ENCODE results near the gene PRKN. TPM values are rescaled to one million over a fixed set of nuclear protein-coding genes. Genes with fewer than 3 reads are reported as not detected.

The PRKN gene
- total RNA-seq, 1 experiment from 2014 or later: not detected

GRCh38 chr6:162675503-162675902 lies 52.1 kb downstream of the PRKN start:
- DNase-seq (ENCODE audit: low read depth): no peak

GRCh38 chr6:162674452-162674851 lies 53.1 kb downstream of the PRKN start:
- no peak for DNase-seq (ENCODE audit: low read depth)

DNA sequence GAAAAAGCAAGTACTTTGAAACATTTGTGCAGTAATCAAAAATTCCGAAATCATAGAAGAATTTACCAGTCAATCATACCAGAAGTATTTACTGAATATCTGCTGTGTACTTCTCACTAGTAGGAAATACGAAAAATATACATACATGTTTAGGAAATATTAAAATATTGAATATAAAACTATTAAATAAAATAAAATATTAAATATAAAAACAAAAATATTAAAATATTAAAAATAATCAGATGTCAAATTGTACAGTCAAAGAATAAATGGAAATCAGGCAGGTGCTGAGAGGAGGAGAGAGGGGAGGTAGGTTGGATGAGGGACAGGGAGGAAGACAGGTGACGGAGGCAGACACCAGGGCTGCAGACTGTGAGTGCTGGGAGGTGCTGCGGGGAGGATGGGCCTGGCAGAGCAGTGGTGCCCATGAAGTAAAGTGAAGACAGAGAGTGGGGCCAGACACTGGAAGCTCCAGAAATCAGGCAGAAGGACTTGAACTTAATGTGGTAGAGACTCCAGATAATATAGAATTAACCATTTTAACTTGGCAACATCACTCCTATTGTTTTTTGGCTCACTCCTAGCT lies 55.9 kb downstream of the PRKN start:
- DNase-seq (ENCODE audit: low read depth): no peak

DNA sequence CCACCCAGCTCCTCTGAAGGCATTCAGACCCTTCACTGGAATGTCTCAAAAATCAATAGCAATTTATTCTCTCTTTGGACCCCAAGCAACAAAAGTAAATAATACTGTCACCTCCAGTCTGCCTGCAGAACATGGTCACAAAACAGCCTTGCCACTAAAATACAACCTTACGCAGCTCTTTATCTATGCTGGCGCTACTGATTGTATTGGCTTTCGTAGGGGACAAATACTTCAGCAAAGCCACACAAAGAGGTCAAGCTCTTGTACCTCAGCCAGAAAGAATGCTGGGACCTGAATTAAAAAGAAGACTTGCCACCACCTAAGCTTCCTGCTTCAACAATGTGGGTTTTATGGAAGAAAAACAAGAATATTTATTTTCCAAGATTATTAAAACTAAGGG lies 57.2 kb downstream of the PRKN start:
- no peak for DNase-seq (ENCODE audit: low read depth)

- DNase-seq (ENCODE audit: low read depth): no peak
Measured at GRCh38 chr6:162666246-162666645, 61.3 kb downstream of the PRKN start.

DNA sequence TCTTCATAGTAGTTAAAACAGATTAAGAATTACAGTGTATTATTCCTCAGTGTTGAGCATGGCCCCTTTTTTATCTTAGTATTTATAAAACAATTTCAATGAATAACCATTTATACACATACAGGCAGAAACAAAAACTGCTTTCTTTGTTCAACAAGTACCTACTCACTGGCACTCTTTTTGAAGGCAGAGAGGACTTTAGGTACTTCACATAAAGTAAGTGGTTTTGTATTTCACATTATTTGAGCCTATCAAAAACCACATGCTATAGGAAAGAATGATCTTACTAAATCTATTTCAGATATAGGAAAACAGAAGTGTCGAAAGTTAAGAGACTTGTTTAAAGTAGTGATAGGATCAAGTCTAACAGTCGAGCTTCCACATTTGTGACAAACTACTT lies 73.8 kb downstream of the PRKN start:
- DNase-seq (ENCODE audit: low read depth): no peak

GRCh38 chr6:162651505-162651904 lies 76.1 kb downstream of the PRKN start:
- no peak for DNase-seq (ENCODE audit: low read depth)

DNA sequence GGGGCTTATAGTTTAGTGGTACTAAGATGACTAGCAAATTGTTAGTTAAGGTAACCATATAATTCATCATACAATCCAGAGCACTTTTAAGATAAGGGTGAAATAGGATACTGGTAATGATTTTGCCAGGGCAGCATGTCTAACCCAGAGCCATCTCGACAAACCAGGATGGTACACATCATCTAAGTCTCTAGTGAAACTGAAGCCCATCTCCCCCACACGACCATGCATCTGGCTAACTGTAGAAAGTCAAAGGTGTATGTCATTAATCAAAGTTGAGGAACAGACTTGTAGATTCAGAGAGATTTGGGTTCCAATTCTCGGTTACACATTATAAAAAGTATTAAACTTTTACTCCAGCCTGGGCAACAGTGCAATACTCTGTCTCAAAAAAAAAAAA lies 78.3 kb downstream of the PRKN start:
- no peak for DNase-seq (ENCODE audit: low read depth)

DNA sequence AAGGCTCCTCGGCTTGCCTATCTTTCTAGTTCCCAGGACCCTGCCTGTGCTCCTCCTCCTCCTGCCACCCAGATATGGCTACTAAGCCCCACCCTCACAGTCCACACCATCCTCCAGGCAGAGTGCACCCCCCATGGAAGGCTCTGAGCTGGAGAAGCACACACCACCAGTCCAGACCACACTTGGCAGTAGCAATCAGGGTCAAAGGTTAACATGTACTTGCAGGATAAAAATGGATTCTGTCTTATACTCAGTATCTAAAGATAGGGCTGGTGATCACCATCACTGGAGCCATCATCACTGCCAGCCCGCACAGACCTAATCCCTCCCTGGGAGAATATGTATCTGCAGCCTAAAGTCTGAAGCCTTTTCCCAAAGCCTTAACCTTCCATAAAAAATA lies 83.4 kb downstream of the PRKN start:
- DNase-seq (ENCODE audit: low read depth): no peak

DNA sequence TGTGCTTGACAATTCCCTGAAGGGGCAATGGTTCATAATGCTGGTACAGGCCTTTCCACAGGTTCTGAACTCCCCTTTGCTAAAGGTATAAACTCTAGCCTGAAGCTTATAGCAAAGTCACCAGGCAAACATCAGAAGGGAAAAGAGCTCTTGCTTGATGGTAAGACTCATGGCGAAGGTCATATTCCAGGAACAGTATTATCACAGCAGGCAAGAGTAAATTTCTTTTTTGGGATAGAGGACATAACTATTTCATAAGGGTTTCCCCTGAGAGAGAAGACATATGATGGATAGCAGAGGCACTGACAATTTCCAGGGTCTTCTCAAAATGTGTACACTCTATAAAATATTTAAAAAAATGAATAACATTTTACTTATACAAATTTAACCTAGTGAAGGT lies 86.8 kb downstream of the PRKN start:
- DNase-seq (ENCODE audit: low read depth): no peak

- no peak for DNase-seq (ENCODE audit: low read depth)
Measured at GRCh38 chr6:162639951-162640350, 87.6 kb downstream of the PRKN start.

DNA sequence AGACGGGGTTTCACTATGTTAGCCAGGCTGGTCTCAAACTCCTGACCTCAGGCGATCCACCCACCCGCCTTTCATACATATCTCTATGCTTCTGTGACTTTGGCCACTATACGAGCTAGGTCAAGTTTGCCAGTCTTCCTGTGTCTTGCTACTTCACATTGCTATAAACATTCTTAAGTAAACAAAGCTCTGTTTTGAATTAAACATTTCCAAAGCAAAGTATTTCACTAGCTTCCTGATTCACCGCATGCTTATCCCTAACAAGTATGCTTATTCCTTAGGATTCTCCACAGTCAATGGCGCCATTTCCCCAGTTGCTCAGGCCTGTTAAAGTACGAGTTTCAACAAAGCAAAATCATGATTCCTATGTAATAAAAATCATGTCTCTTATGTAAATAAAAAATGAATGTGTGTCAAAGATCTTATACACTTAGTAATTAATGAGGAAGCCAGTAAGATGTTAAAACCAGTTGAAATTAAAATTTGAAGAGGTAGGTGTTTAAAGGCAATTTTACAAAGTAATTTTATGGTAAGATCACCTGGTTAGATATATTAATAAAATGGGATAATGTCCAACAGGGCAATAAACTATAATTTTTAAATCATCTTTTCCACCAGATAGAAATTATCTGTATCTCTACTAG lies 88.5 kb downstream of the PRKN start:
- no peak for DNase-seq (ENCODE audit: low read depth)

DNA sequence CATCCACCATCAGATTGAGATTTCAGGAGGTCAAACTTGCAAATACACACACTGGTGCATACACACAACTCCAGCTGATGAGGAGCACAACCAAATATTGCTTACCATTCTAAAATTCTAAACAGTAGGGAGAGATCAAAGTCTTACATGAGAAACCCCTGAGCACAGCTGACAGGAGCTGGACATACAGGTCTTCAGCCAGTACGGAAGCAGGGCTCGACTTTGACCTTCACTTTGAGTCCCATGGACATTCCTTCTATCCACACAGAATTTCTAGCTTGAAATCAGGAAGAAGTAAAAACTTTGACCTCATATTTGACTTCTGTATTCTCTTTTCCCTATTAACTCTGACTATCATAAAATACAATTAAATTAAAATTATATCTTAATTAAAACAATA lies 90.2 kb downstream of the PRKN start:
- DNase-seq (ENCODE audit: low read depth): no peak

DNA sequence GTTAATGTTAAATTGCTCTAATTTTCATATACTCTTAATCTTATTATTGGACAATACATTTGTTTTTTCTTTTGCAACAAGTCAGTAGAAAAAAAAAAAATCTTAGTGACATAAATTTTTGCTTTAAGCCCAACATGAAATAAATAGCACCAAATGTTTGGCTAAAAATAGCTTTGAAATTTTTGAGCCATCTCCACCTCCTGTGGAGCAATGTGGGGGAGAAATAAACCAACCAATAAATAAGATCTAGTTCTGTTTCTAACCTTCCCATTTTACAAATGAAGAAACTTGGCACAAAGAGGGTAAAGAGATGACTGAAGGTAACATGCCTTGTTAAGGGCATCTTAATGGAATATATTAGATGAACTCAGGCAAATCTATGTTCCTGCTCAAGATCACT lies 91.4 kb downstream of the PRKN start:
- no peak for DNase-seq (ENCODE audit: low read depth)

DNA sequence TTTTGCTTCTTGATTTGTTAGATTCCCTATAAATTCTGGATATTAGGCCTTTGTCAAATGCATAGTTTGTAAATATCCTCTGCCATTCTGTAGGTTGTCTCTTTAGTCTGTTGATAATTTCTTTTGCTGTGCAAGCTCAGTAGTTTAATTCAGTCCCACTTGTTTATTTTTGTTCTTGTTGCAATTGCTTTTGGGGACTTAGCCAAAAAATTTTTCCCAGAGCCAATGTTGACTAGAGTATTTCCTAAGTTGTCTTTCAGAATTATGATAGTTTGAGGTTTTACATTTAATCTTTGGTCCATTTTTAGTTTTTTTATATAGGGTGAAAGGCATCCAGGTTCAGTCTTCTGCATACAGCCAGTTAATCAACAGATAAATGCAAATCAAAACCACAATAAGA lies 96.0 kb downstream of the PRKN start:
- no peak for DNase-seq (ENCODE audit: low read depth)

DNA sequence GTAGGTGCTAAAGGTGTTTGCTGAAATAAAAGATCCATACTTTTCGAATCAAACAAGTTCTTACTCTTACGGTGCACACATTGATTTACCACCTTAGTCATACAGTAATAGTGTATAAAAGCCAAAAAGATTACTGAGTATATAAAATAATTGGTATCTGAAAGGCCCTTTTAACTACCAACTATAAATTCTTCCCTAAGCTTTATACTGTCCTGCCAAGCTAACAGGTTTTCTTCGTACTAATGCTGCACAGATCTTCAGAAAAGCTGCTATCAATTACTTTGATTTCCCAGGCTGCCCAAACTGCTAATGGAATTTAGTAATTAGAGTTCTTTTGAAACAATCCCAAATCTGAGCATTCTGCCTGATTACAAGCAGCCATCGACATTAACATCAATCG lies 97.5 kb downstream of the PRKN start:
- DNase-seq (ENCODE audit: low read depth): no peak

DNA sequence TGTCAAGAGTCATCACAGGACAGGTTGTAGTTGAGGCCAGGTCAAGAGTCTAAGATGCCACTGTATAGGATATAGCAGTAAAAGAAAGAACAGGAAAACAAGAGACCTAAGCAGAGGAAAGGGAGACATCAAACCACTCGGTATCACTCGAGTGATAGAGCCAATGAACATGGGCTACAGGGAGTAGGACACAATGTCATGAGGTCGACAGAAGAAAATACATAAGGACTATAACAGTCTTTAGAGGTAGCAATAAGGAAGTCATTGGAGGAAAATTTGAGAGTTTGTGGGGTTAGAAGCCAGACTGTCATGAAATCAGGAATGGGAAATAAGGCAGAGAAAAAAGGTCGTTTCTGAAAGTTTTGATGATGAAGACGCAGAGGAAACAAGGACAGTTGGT lies 99.7 kb downstream of the PRKN start:
- no peak for DNase-seq (ENCODE audit: low read depth)

- DNase-seq (ENCODE audit: low read depth): no peak
Measured at GRCh38 chr6:162627362-162627761, 100.2 kb downstream of the PRKN start.

- DNase-seq (ENCODE audit: low read depth): no peak
Measured at GRCh38 chr6:162626869-162627268, 100.7 kb downstream of the PRKN start.

DNA sequence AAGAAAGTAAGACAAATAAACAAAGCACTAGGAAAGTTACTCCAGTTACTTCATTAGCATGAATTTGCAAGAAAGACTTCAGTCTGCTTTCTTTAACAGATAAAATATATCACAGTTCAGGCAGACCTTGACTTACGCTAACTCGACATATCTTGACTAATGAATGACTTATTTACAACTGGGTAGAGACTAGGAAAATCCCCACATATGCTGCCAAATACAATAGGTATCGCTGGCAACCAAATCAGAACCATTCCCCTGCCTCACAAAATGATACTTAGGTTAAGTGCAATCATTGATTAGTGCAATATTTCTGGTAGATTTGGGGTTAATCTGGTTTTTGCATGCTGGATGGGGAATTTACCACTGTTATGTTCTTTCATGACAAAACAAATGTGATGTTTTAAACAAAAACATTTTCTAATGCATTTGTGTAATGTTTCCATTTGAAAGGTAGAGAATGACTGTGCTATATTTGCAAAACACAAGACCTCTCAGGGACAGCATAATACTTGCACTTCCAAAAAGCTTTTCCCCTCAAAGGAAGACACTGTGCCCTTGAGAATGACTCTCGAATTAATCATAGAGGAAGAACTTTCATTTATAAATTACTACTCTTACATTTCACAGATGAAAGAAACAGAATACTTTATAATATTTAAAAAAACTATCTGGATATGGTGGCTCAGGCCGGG lies 101.6 kb downstream of the PRKN start:
- DNase-seq (ENCODE audit: low read depth): no peak

GRCh38 chr6:162622572-162622971 lies 105.0 kb downstream of the PRKN start:
- no peak for DNase-seq (ENCODE audit: low read depth)

- peak; percentile 43 for DNase-seq (ENCODE audit: low read depth)
Measured at GRCh38 chr6:162621246-162621645, 106.3 kb downstream of the PRKN start.

- DNase-seq (ENCODE audit: low read depth): no peak
Measured at GRCh38 chr6:162620073-162620472, 107.5 kb downstream of the PRKN start.

Measured in Daoy (cell line).